ENCODE data around the gene MICU2. TPM values are rescaled to one million over a fixed set of nuclear protein-coding genes. Genes with fewer than 3 reads are reported as not detected.

MICU2 gene
- total RNA-seq, 1 donor from 2014 or later, result 35.7 TPM

DNA sequence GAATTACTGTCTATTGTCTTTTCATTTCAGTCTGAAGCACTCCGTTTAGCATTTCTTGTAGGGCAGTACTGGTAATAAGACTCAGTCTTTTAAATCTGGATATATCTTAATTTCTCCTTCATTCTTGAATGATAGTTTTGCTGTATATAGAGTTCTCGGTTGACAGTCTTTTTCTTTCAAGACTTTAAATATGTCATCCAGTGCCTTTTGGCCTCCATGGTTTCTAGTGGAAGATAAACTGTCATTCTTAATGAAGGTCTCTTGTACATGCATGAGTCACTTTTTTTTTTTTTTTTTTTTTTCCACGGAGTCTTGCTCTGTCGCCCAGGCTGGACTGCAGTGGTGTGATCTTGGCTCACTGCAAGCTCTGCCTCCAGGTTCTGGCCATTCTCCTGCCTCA lies 117.6 kb downstream of the MICU2 start:
- H3K4me3 Mint-ChIP-seq, result no peak overlapping the region
- no peak for DNase-seq (ENCODE audit: extremely low spot score, unreplicated experiment)
- no peaks in the 10 kb centered on the region for H3K4me1 Mint-ChIP-seq (ENCODE audit: unreplicated experiment)
- no peak overlapping the region for H3K27ac Mint-ChIP-seq
- no peaks in the 10 kb centered on the region for H3K27me3 Mint-ChIP-seq
- peaks cover 18% of the 10 kb centered on the region for H3K36me3 Mint-ChIP-seq
- TF ChIP-seq, protein P1, sequence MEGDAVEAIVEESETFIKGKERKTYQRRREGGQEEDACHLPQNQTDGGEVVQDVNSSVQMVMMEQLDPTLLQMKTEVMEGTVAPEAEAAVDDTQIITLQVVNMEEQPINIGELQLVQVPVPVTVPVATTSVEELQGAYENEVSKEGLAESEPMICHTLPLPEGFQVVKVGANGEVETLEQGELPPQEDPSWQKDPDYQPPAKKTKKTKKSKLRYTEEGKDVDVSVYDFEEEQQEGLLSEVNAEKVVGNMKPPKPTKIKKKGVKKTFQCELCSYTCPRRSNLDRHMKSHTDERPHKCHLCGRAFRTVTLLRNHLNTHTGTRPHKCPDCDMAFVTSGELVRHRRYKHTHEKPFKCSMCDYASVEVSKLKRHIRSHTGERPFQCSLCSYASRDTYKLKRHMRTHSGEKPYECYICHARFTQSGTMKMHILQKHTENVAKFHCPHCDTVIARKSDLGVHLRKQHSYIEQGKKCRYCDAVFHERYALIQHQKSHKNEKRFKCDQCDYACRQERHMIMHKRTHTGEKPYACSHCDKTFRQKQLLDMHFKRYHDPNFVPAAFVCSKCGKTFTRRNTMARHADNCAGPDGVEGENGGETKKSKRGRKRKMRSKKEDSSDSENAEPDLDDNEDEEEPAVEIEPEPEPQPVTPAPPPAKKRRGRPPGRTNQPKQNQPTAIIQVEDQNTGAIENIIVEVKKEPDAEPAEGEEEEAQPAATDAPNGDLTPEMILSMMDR (conservative IDR thresholded peaks at IDR 0.05), result no peak
- peaks cover 5% of the 10 kb centered on the region for H3K9me3 Mint-ChIP-seq

DNA sequence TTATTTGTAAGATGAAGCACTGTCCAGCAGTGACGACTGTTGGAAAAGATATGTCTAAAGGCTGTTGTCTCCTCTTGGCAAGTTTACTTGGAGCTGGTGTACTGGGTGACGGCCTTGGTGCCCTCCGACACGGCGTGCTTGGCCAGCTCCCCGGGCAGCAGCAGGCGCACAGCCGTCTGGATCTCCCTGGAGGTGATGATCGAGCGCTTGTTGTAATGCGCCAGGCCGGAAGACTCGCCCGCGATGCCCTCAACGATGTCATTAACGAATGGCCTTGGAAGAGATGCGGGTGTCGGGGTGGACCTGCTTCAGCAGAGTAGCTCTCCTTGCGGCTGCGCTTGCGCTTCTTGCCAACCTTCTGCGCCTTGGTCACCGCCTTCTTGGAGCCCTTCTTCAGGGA lies 120.2 kb downstream of the MICU2 start:
- Mint-ChIP-seq H3K4me1 (ENCODE audit: unreplicated experiment) (no peaks in the 10 kb centered on the region), H3K27ac (no peak overlapping the region), H3K9me3 (peaks cover 5% of the 10 kb centered on the region), H3K27me3 (peaks cover 3% of the 10 kb centered on the region), H3K4me3 (no peak overlapping the region), H3K36me3 (peaks cover 4% of the 10 kb centered on the region)
- TF ChIP-seq, protein P1 (conservative IDR thresholded peaks at IDR 0.05), result no peak
- no peak for DNase-seq (ENCODE audit: extremely low spot score, unreplicated experiment)

DNA sequence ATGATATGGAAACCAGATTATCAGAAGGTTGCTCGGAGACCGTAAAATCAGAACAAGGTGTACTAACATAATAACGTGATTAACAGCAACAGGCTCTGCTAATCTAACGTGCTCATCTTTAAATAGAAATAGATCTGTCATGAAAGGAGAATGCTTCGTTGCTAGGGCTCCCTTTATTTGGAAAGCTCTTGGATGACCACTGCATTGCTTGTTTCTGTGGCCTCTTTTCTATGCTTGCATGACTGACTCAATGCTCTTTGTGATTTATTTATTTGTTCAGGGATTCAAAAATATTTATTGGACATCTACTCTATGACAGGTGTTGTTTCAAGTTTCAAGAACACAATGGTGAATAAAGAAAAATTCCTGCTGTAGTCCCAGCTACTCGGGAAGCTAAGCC lies 122.6 kb downstream of the MICU2 start:
- peaks cover 5% of the 10 kb centered on the region for H3K9me3 Mint-ChIP-seq
- H3K27ac Mint-ChIP-seq, result no peak overlapping the region
- H3K27me3 Mint-ChIP-seq, result peaks cover 3% of the 10 kb centered on the region
- TF ChIP-seq, protein P1 (conservative IDR thresholded peaks at IDR 0.05), result no peak
- H3K4me1 Mint-ChIP-seq (ENCODE audit: unreplicated experiment), result peaks cover 7% of the 10 kb centered on the region
- no peak overlapping the region for H3K4me3 Mint-ChIP-seq
- DNase-seq (ENCODE audit: extremely low spot score, unreplicated experiment), result no peak
- peaks cover 4% of the 10 kb centered on the region for H3K36me3 Mint-ChIP-seq

DNA sequence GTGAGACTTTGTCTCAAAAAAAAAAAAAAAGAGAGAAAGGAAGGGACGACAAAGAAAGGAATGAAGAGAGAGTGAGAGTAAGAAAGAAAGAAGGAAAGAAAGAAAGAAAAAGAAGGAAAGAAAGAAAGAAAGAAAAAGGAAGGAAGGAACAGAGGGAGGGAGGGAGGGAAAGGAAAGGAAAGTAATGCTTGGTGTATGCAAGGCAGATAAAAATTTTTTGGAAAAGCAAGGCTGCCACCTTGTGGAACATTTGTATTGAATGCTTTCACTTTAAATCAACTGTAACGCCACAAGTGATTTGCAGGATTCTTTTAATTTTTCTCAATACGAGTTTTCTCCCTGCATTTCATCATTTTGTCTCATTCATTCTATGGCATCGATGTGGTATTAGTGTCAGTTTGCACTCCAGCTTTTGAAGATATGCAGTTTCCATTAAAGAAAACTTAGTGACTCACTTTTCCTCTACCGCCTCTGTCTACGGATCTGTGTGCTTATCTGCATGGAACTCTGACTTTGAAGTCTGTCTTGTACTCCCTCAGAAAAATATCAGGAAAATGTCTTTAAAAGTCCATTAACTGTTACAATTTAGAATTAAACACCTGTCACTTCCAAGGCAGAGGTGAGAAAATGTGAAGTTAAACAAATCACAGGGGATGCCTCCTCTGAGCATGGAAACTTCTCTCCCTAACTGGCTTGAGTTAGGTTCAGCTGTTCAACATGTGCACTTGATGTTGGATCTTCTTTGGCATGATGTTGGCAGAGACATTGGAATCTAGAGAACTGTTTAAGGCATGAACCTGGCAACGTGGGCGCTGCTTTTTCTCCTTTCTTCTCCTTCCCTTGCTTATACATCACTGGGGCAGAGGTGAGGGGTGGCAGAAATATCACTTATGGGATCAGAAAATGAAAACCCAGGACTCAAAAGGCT lies 124.8 kb downstream of the MICU2 start:
- no peak for DNase-seq (ENCODE audit: extremely low spot score, unreplicated experiment)
- Mint-ChIP-seq H3K27me3 (peaks cover 3% of the 10 kb centered on the region), H3K27ac (peak overlapping the region; percentile 15), H3K9me3 (no peaks in the 10 kb centered on the region), H3K4me3 (peak overlapping the region; percentile 51), H3K4me1 (ENCODE audit: unreplicated experiment) (peaks cover 7% of the 10 kb centered on the region), H3K36me3 (no peaks in the 10 kb centered on the region)
- TF ChIP-seq, protein P1 (conservative IDR thresholded peaks at IDR 0.05), result peak; percentile 84

DNA sequence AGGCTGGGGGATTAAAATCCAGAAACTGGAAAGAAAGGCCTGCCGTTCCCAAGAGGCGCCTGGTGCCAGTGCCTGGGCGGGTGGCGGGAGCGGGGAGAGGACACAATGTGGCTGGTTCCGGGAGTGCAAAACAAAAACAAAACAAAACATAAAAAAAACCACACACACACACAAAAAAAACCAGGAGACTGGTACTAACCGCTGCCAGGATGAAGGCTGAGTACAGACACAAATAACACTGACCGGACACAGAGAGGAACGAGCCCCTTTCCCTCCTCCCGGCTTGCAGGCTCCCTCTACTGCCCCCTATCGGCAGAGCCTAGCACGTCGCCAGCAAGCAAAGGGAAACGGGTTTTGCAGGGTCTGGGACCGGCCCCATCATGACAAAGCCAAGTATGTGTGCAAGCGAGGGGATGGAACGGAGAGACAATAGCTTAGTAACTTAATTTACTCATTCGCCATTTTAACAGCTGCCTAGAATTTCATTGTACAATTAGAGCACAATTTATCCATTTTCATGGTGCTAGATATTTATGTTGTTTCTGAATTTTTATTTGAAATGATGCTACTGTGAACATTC lies 127.0 kb downstream of the MICU2 start:
- Mint-ChIP-seq H3K4me1 (ENCODE audit: unreplicated experiment) (peaks cover 7% of the 10 kb centered on the region), H3K4me3 (peak overlapping the region; percentile 76), H3K27me3 (peaks cover 3% of the 10 kb centered on the region)

More for the DNA sequence above, 127.0 kb downstream of the MICU2 start:
- peak; percentile 85 for DNase-seq (ENCODE audit: extremely low spot score, unreplicated experiment)
- Mint-ChIP-seq H3K27ac (peak overlapping the region; percentile 87), H3K36me3 (no peaks in the 10 kb centered on the region), H3K9me3 (no peaks in the 10 kb centered on the region)
- TF ChIP-seq, protein P1 (conservative IDR thresholded peaks at IDR 0.05), result peak; percentile 98

Data from type B pancreatic cell (in vitro differentiated cells).